Caki2 (cell line): ENCODE results near the gene PCSK7. TPM values are rescaled to one million over a fixed set of nuclear protein-coding genes. Genes with fewer than 3 reads are reported as not detected.

Experiments
- DNase-seq: peaks from one replicate; pipeline ENCODE4 v3.0.0-alpha.2; 2015; ENCODE audit warnings: low read depth
- in situ Hi-C: cut with HindIII; loops from 2 replicates; pipeline ENCODE4 v1.10.0; 2016; ENCODE audit warnings: low sequenced_read_pairs, low pct_unique_long_range_greater_than_20kb, mixed read lengths
- total RNA-seq: library from RNA; depleted of rRNA; stranded (reverse); fragments of >200 nt; shearing (Covaris generic); gene quantifications from 2 replicates; pipeline ENCODE4 v1.2.3, GENCODE V29; 2014; ENCODE audit warnings: low replicate concordance

Gene PCSK7
- total RNA-seq, 1 experiment from 2014 or later: 10.5 TPM

- peak; percentile 73 for DNase-seq
- in situ Hi-C loops: no loop called here
Observed at GRCh38 chr11:117178210-117179034, 53.5 kb downstream of the PCSK7 start, which contains the start of gene SIDT2. SIDT2 (plus strand) TSS chr11:117178743; CDS start chr11:117179264, 521 bp downstream.

- in situ Hi-C loops: no loop called here
- DNase-seq: no peak
Observed at GRCh38 chr11:117177534-117178209, 54.2 kb downstream of the PCSK7 start.

GRCh38 chr11:117176186-117176585 lies 55.7 kb downstream of the PCSK7 start:
- in situ Hi-C loops: no loop called here
- DNase-seq: no peak

- in situ Hi-C loops: no loop called here
- DNase-seq: no peak
Observed at GRCh38 chr11:117175781-117176180, 56.1 kb downstream of the PCSK7 start.

GRCh38 chr11:117175104-117175503 lies 56.8 kb downstream of the PCSK7 start:
- no peak for DNase-seq
- in situ Hi-C loops: no loop called here

- in situ Hi-C loops: no loop called here
- DNase-seq: no peak
Observed at GRCh38 chr11:117172724-117173421, 59.0 kb downstream of the PCSK7 start.

- no peak for DNase-seq
- in situ Hi-C loops: no loop called here
Observed at GRCh38 chr11:117171404-117172061, 60.3 kb downstream of the PCSK7 start.

- in situ Hi-C loops: no loop called here
Observed at GRCh38 chr11:117171007-117171403, 60.9 kb downstream of the PCSK7 start.

GRCh38 chr11:117170210-117170609 lies 61.7 kb downstream of the PCSK7 start:
- no peak for DNase-seq
- in situ Hi-C loops: no loop called here

More at GRCh38 chr11:117171007-117171403, 60.9 kb downstream of the PCSK7 start:
- no peak for DNase-seq

GRCh38 chr11:117169736-117170135 lies 62.1 kb downstream of the PCSK7 start:
- DNase-seq: no peak
- in situ Hi-C loops: no loop called here

GRCh38 chr11:117166491-117166890 lies 65.4 kb downstream of the PCSK7 start:
- in situ Hi-C loops: no loop called here
- DNase-seq: no peak

- no peak for DNase-seq
- in situ Hi-C loops: no loop called here
Observed at GRCh38 chr11:117160826-117161225, 71.0 kb downstream of the PCSK7 start.

- no peak for DNase-seq
- in situ Hi-C loops: no loop called here
Observed at GRCh38 chr11:117159892-117160291, 72.0 kb downstream of the PCSK7 start.

- in situ Hi-C loops: no loop called here
- no peak for DNase-seq
Observed at GRCh38 chr11:117157507-117157906, 74.4 kb downstream of the PCSK7 start.

GRCh38 chr11:117154468-117154867 lies 77.4 kb downstream of the PCSK7 start:
- in situ Hi-C loops: no loop called here
- DNase-seq: no peak
